HCT116 (cell line): ENCODE measurements around the gene EVI5. TPM values are rescaled to one million over a fixed set of nuclear protein-coding genes. Genes with fewer than 3 reads are reported as not detected.
"Not testable (repeated sequence)": the region's sequence is repeated elsewhere in the genome, so short reads cannot be mapped to it uniquely, and the experiment has no call there.

ENCODE experiments used
- ATAC-seq: fragments of 200-7000 bp; cut with Tn5 transposase; 2 replicates; pipeline ENCODE4 v1.9.1; 2020; ENCODE audit warnings: mild to moderate bottlenecking, moderate library complexity
- BruUV-seq: library from RNA; stranded (reverse); fragments of 400-500 nt; replicated peaks from 2 replicates; lab custom pipeline; 2021; lab: Mats Ljungman, UMichigan
- CTCF ChIA-PET: fragments of 300-600 bp; sonication (Branson Sonifier 250); formaldehyde crosslinking; loops from one replicate; lab custom pipeline; 2021; ENCODE audit warnings: antibody characterized with exemption; lab: Charles Lee
- POLR2A ChIA-PET: fragments of 300-600, 350-600 bp; sonication (Branson Sonifier 250); formaldehyde crosslinking; loops from one replicate; lab custom pipeline; 2021; ENCODE audit warnings: antibody characterized with exemption; lab: Charles Lee
- RAD21 ChIA-PET, 2 experiments: fragments of 300-600 bp; sonication (Branson Sonifier 250); formaldehyde crosslinking; loops; one replicate each; lab custom pipeline; 2023; ENCODE audit warnings: low total read pairs in 2 of 2; ENCODE audit not compliant: uncharacterized antibody in 2 of 2, unreplicated experiment in 2 of 2, low non-redundant PET in 1 of 2; lab: Charles Lee
- DNase-seq: peaks from one replicate; pipeline ENCODE4 v3.0.0-alpha.2; 2010; ENCODE audit warnings: low read depth, low spot score
- H2AFZ ChIP-seq: fragments of 200-600 bp; shearing (Covaris generic), sonication (generic); 2 replicates; pipeline ENCODE4 v1.6.1; 2017; ENCODE audit warnings: low read depth, mixed run types, mixed read lengths, antibody characterized with exemption, low read length; ENCODE audit not compliant: poor library complexity, severe bottlenecking
- H3K27ac ChIP-seq: 2 replicates; pipeline ENCODE4 v1.5.1; 2012; ENCODE audit warnings: low read depth, low read length
- H3K27me3 ChIP-seq: fragments of 200-600 bp; sonication (generic); 2 replicates; pipeline ENCODE4 v1.6.1; 2016; ENCODE audit warnings: mixed run types, low read length, mixed read lengths; ENCODE audit not compliant: insufficient read depth
- H3K36me3 ChIP-seq, 2 experiments: fragments of 200-500 bp in 1 of 2; fragments of 200-600 bp in 1 of 2; sonication (Bioruptor generic) in 1 of 2; sonication (generic) in 1 of 2; 2 replicates each; pipeline versions ENCODE4 v1.5.1 to v1.6.1; 2014 to 2016; ENCODE audit warnings: low read length in 2 of 2, inconsistent platforms in 1 of 2, mixed read lengths in 1 of 2, mixed run types in 1 of 2; ENCODE audit not compliant: insufficient read depth in 2 of 2, control insufficient read depth in 1 of 2
- H3K4me1 ChIP-seq, 2 experiments: fragments of 200-600 bp in 1 of 2; sonication (generic) in 1 of 2; 2 replicates each; pipeline versions ENCODE4 v1.5.1 to v1.6.1; 2012 to 2017; ENCODE audit warnings: low read length in 2 of 2, inconsistent platforms in 1 of 2, mild to moderate bottlenecking in 1 of 2, mixed read lengths in 1 of 2, mixed run types in 1 of 2, moderate library complexity in 1 of 2; ENCODE audit not compliant: insufficient read depth in 2 of 2, control insufficient read depth in 1 of 2
- H3K4me2 ChIP-seq: fragments of 200-600 bp; sonication (generic); 2 replicates; pipeline ENCODE4 v1.6.1; 2017; ENCODE audit warnings: mixed run types, low read length, mixed read lengths
- H3K4me3 ChIP-seq, 2 experiments: fragments of 200-600 bp in 1 of 2; sonication (generic) in 1 of 2; replicated peaks in 1 of 2; 2 replicates each; pipeline ENCODE4 v1.5.1; 2011 to 2016; ENCODE audit warnings: low read length in 2 of 2, control low read depth in 1 of 2, low read depth in 1 of 2, mild to moderate bottlenecking in 1 of 2, mixed read lengths in 1 of 2, mixed run types in 1 of 2
- H3K79me2 ChIP-seq: fragments of 200-600 bp; sonication (generic); 2 replicates; pipeline ENCODE4 v1.6.1; 2017; ENCODE audit warnings: mild to moderate bottlenecking, mixed run types, low read length, moderate library complexity, mixed read lengths; ENCODE audit not compliant: insufficient read depth
- H3K9ac ChIP-seq: fragments of 200-600 bp; sonication (generic); 2 replicates; pipeline ENCODE4 v1.6.1; 2016; ENCODE audit warnings: low read length, mixed read lengths
- H3K9me2 ChIP-seq: fragments of 200-600 bp; sonication (generic), shearing (Covaris generic); 2 replicates; pipeline ENCODE4 v1.6.1; 2017; ENCODE audit warnings: mixed run types, mild to moderate bottlenecking, moderate library complexity; ENCODE audit not compliant: insufficient read depth
- H3K9me3 ChIP-seq, 2 experiments: fragments of 200-500 bp in 1 of 2; fragments of 200-600 bp in 1 of 2; sonication (Bioruptor generic) in 1 of 2; sonication (generic) in 1 of 2; 2 replicates each; pipeline ENCODE4 v1.6.1; 2014 to 2017; ENCODE audit warnings: low read length in 2 of 2, mixed read lengths in 2 of 2, inconsistent platforms in 1 of 2, low read depth in 1 of 2, mild to moderate bottlenecking in 1 of 2, mixed run types in 1 of 2, moderate library complexity in 1 of 2; ENCODE audit not compliant: control insufficient read depth in 1 of 2, insufficient read depth in 1 of 2
- H4K20me1 ChIP-seq: fragments of 200-600 bp; sonication (generic), shearing (Covaris generic); 2 replicates; pipeline ENCODE4 v1.6.1; 2017; ENCODE audit warnings: mixed run types, mild to moderate bottlenecking, moderate library complexity; ENCODE audit not compliant: insufficient read depth
- ATF3 ChIP-seq: IDR thresholded peaks from 2 replicates; pipeline ENCODE4 v1.6.1; 2012
- CTCF ChIP-seq, 3 experiments: fragments of 200-600 bp in 1 of 3; sonication (generic) in 1 of 3; IDR thresholded peaks in 2 of 3; conservative IDR thresholded peaks in 1 of 3; 2 replicates each; pipeline ENCODE4 v1.5.1; 2012 to 2017; ENCODE audit warnings: low read depth in 2 of 3, low read length in 2 of 3, antibody characterized with exemption in 1 of 3, borderline replicate concordance in 1 of 3, control low read depth in 1 of 3, mild to moderate bottlenecking in 1 of 3, mixed read lengths in 1 of 3, mixed run types in 1 of 3, moderate library complexity in 1 of 3; ENCODE audit not compliant: insufficient read depth in 1 of 3
- POLR2AphosphoS5 ChIP-seq: IDR thresholded peaks from 2 replicates; pipeline ENCODE4 v1.6.1; 2011; ENCODE audit warnings: mild to moderate bottlenecking, low read depth, low read length, moderate library complexity
- SIN3A ChIP-seq: IDR thresholded peaks from 2 replicates; pipeline ENCODE4 v1.6.1; 2012; ENCODE audit warnings: low read depth
- YY1 ChIP-seq: IDR thresholded peaks from 2 replicates; pipeline ENCODE4 v1.6.1; 2011; ENCODE audit warnings: low read length, low read depth, moderate library complexity, mild to moderate bottlenecking; ENCODE audit not compliant: insufficient replicate concordance; ENCODE audit errors: extremely low read depth
- ZNF274 ChIP-seq: fragments of 200-500 bp; sonication (Bioruptor generic); IDR thresholded peaks from 2 replicates; pipeline ENCODE4 v1.6.1; 2014; ENCODE audit warnings: mild to moderate bottlenecking, low read depth, low read length, inconsistent platforms
- intact Hi-C: fragments of 100-400 bp; cut with micrococcal nuclease; formaldehyde crosslinking; loops from 2 replicates; pipeline ENCODE4 v1.10.0; 2022
- total RNA-seq: library from RNA; stranded (reverse); gene quantifications from one replicate; pipeline ENCODE4 v1.2.1, GENCODE V29; 2021; ENCODE audit not compliant: unreplicated experiment

EVI5 gene
- total RNA-seq, 1 experiment from 2014 or later, result 21.8 TPM

GRCh38 chr1:92778376-92778775 lies 6.5 kb downstream of the EVI5 start:
- H3K27ac ChIP-seq, result no peak overlapping the region
- no peaks in the 10 kb centered on the region for H4K20me1 ChIP-seq
- H3K4me1 ChIP-seq, result no peaks in the 10 kb centered on the region
- no peak overlapping the region for H3K4me2 ChIP-seq
- H3K9ac ChIP-seq, result no peak overlapping the region
- H3K27me3 ChIP-seq, result no peaks in the 10 kb centered on the region
- peaks cover 68% of the 10 kb centered on the region for H3K79me2 ChIP-seq
- no peak overlapping the region for H2AFZ ChIP-seq
- RAD21 ChIA-PET, result no interaction called here
- no peaks in the 10 kb centered on the region for H3K9me3 ChIP-seq
- DNase-seq, result no peak
- no peaks in the 10 kb centered on the region for H3K36me3 ChIP-seq
- intact Hi-C loops, result no loop called here
- no peak for TF ChIP-seq CTCF (IDR thresholded peaks at IDR 0.05 in 2 of 3, conservative IDR thresholded peaks at IDR 0.05 in 1 of 3; ENCODE audit: borderline replicate concordance in 1 of 3, insufficient read depth in 1 of 3, low read depth in 2 of 3, low read length in 2 of 3)
- no peak for TF ChIP-seq YY1
- TF ChIP-seq, all 23 proteins: peak for 0
- BruUV-seq, result no TSS peak
- ChIA-PET CTCF (no interaction called here), POLR2A (no interaction called here)
- H3K9me2 ChIP-seq, result no peaks in the 10 kb centered on the region
- H3K4me3 ChIP-seq, result no peak overlapping the region
- ATAC-seq, result no peak

- H2AFZ ChIP-seq, result no peak overlapping the region
- H3K9me3 ChIP-seq, result no peaks in the 10 kb centered on the region
- no TSS peak for BruUV-seq
- POLR2A ChIA-PET, result no interaction called here
- no peak overlapping the region for H3K4me2 ChIP-seq
- no peaks in the 10 kb centered on the region for H4K20me1 ChIP-seq
- TF ChIP-seq POLR2AphosphoS5 (no peak), ZNF274 (no peak), SIN3A (no peak), ATF3 (no peak)
- no peaks in the 10 kb centered on the region for H3K4me1 ChIP-seq
- RAD21 ChIA-PET, result no interaction called here
- H3K36me3 ChIP-seq, result no peaks in the 10 kb centered on the region
- no peak overlapping the region for H3K4me3 ChIP-seq
- intact Hi-C loops, result no loop called here
- DNase-seq (no peak), ATAC-seq (no peak)
- CTCF ChIA-PET, result no interaction called here
- peaks cover 44% of the 10 kb centered on the region for H3K79me2 ChIP-seq
- no peak overlapping the region for H3K27ac ChIP-seq
- no peaks in the 10 kb centered on the region for H3K9me2 ChIP-seq
- no peak overlapping the region for H3K9ac ChIP-seq
- H3K27me3 ChIP-seq, result no peaks in the 10 kb centered on the region
Measured at GRCh38 chr1:92774407-92774806, 10.5 kb downstream of the EVI5 start.

GRCh38 chr1:92773749-92774148 lies 11.2 kb downstream of the EVI5 start:
- BruUV-seq, POLR2A ChIA-PET, DNase-seq, ATAC-seq, H3K4me2 ChIP-seq, H3K27ac ChIP-seq, CTCF ChIA-PET, RAD21 ChIA-PET, H3K9ac ChIP-seq, H3K4me1 ChIP-seq, H4K20me1 ChIP-seq, intact Hi-C loops, H2AFZ ChIP-seq, H3K4me3 ChIP-seq, H3K9me2 ChIP-seq, H3K36me3 ChIP-seq, H3K27me3 ChIP-seq, H3K9me3 ChIP-seq: not testable (repeated sequence)
- peaks cover 41% of the 10 kb centered on the region for H3K79me2 ChIP-seq
